ENCODE data around the gene MARF1. TPM values are rescaled to one million over a fixed set of nuclear protein-coding genes. Genes with fewer than 3 reads are reported as not detected.
A peak's percentile ranks its signal among the peaks of the same experiment; 100 is the strongest.

The MARF1 gene
- total RNA-seq, 3 donors from 2014 or later: 60.1 to 162 (median 90.9) TPM

DNA sequence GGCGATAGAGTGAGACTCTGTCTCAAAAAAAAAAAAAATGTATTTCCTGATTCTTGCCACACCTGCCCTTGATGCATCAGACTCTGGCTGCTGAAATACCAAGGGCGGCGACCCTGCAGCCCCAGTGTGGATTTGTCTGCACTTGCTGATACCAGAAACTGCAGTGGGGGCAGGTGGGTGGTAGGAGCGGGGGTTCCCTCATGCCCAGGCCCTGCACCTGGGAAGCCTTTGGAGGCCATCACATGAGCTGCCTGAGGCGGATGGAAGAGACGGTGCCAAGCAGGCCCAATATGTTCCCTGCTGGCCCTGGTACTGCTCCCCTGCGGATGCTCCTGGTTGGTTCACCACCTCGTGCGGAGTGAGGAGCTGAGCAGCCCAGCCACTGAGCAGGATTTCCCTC, 50.6 kb downstream of the MARF1 start:
- intact Hi-C loops (cut with DNase I, micrococcal nuclease): no loop called here
- TF ChIP-seq, protein P1, sequence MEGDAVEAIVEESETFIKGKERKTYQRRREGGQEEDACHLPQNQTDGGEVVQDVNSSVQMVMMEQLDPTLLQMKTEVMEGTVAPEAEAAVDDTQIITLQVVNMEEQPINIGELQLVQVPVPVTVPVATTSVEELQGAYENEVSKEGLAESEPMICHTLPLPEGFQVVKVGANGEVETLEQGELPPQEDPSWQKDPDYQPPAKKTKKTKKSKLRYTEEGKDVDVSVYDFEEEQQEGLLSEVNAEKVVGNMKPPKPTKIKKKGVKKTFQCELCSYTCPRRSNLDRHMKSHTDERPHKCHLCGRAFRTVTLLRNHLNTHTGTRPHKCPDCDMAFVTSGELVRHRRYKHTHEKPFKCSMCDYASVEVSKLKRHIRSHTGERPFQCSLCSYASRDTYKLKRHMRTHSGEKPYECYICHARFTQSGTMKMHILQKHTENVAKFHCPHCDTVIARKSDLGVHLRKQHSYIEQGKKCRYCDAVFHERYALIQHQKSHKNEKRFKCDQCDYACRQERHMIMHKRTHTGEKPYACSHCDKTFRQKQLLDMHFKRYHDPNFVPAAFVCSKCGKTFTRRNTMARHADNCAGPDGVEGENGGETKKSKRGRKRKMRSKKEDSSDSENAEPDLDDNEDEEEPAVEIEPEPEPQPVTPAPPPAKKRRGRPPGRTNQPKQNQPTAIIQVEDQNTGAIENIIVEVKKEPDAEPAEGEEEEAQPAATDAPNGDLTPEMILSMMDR (IDR thresholded peaks at IDR 0.05): no peak
- Histone ChIP-seq H3K4me3 (no peak overlapping the region), H3K4me1 (ENCODE audit: low read depth) (peaks cover 28% of the 10 kb centered on the region), H3K9me3 (no peaks in the 10 kb centered on the region), H3K36me3 (ENCODE audit: low read depth) (peaks cover 6% of the 10 kb centered on the region)
- peak; percentile 24 for ATAC-seq
- DNase-seq: peak in 1 of 3 donors; percentile 54

DNA sequence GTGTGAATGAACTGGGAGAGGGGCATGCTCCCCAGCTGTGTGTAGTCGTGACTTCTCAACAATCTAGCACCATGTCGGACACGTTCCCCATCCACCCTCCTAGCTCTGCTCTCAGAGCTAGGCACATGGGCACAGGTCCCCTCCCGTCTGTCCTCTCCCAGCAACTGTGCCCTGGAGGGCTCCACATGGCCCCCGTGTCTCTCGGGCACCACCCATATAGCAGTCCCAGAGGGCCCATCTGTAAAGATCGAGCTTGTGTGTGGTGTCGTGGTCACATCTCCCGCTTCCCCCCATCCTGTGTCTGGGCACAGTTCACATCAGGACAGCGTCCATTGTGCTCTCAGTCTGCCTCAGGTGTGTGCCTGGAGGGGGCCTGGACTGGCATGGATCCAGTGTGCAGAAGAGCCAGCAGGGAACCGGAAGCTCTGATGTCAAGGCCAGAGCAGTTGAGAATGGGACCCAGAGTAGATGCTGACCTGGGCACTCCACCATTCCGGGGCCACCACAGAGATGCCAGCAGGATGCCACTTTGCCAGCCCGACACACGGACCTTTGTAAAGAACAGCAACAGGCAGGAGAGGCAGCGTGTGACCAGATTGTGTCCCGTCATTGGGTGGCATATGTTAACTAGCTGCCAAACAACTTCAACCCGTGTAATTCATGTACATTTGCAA, 55.7 kb downstream of the MARF1 start:
- TF ChIP-seq, protein P1 (IDR thresholded peaks at IDR 0.05): no peak
- intact Hi-C loops (cut with DNase I, micrococcal nuclease): no loop called here
- peaks cover 3% of the 10 kb centered on the region for H3K9me3 ChIP-seq
- no peak for DNase-seq
- peaks cover 28% of the 10 kb centered on the region for H3K4me1 ChIP-seq (ENCODE audit: low read depth)
- H3K36me3 ChIP-seq (ENCODE audit: low read depth): no peaks in the 10 kb centered on the region
- no peak for ATAC-seq
- no peak overlapping the region for H3K4me3 ChIP-seq

DNA sequence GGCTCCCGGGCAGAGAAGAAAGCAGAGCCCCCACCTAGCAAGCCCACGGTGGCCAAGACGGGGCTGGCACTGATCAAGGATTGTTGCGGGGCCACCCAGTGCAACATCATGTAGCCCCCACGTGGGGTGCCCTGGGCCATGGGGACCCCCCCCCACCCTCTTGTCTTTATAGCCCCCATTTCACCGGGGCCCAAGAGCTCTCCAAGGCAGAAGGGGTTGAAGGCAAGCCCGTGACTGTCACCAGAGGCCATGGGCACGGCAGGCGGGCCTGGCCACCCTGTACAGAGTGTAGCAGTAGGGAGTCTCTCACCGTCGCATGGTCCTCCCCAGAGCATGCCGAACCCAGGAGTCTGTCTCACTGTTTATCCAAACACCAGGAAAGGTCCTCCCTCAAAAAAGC, 56.2 kb downstream of the MARF1 start:
- intact Hi-C loops (cut with DNase I, micrococcal nuclease): no loop called here
- no peak for ATAC-seq
- no peaks in the 10 kb centered on the region for H3K36me3 ChIP-seq (ENCODE audit: low read depth)
- no peak overlapping the region for H3K4me3 ChIP-seq
- TF ChIP-seq, protein P1 (IDR thresholded peaks at IDR 0.05): no peak
- DNase-seq: no peak
- H3K9me3 ChIP-seq: peaks cover 3% of the 10 kb centered on the region
- H3K4me1 ChIP-seq (ENCODE audit: low read depth): peaks cover 23% of the 10 kb centered on the region

DNA sequence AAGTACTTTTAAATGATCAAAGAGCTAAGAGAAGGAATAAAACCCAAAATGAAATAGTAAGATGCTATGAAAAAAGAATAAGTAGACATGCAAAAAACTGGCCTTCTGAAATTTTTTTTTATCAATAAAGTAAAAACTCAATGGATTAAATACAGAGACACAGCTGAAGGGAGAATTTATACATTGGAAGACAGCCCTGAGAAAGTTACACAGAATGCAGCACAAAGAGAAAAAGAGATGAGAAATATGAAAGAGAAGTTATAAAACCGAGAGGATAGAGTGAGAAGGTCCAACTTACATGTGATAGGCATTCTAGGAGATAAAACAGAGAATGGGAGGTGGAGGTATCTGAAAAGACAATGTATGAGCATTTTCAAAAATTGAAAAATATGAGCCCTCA, 57.0 kb downstream of the MARF1 start:
- H3K9me3 ChIP-seq: peaks cover 3% of the 10 kb centered on the region
- ATAC-seq (no peak), DNase-seq (no peak)
- intact Hi-C loops (cut with DNase I, micrococcal nuclease): no loop called here
- no peaks in the 10 kb centered on the region for H3K36me3 ChIP-seq (ENCODE audit: low read depth)
- TF ChIP-seq, protein P1 (IDR thresholded peaks at IDR 0.05): no peak
- H3K4me1 ChIP-seq (ENCODE audit: low read depth): peaks cover 16% of the 10 kb centered on the region
- no peak overlapping the region for H3K4me3 ChIP-seq

DNA sequence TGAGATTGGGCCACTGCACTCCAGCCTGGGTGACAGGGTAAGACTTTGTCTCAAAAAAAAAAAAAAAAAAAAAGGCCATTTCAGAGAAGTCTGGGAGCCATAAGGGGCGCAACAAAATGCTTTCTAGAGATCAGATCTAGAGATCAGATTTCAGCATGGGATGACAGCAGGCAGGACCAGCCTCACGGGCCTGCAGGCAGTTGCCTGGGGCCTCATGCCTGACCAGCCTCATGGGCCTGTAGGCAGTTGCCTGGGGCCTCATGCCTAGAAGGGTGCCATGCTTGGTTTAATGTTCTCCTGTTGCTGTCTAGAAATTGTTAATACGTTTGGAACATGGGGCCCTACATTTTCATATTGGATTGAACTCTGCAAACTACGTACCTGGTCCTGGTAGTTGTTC, 59.4 kb downstream of the MARF1 start:
- no peak for ATAC-seq
- intact Hi-C loops (cut with DNase I, micrococcal nuclease): no loop called here
- Histone ChIP-seq H3K4me1 (ENCODE audit: low read depth) (peaks cover 6% of the 10 kb centered on the region), H3K36me3 (ENCODE audit: low read depth) (no peaks in the 10 kb centered on the region), H3K4me3 (no peak overlapping the region), H3K9me3 (peaks cover 3% of the 10 kb centered on the region)
- TF ChIP-seq, protein P1 (IDR thresholded peaks at IDR 0.05): no peak
- DNase-seq: no peak
